Mesenchymal stem cell (in vitro differentiated cells and primary cell): Measurements from ENCODE around the gene TBX3.

Experiments
- DNase-seq: peaks from one replicate; pipeline ENCODE4 v3.0.0-alpha.2; 2013
- H2AFZ ChIP-seq: one replicate; pipeline ENCODE4 v1.6.1; 2013; ENCODE audit warnings: low read depth, mild to moderate bottlenecking, control low read depth, inconsistent platforms, low read length, moderate library complexity
- H2AK5ac ChIP-seq: 2 replicates; pipeline ENCODE4 v1.6.1; 2013; ENCODE audit warnings: low read length, moderate library complexity, mild to moderate bottlenecking, inconsistent platforms; ENCODE audit not compliant: severe bottlenecking
- H2BK120ac ChIP-seq: one replicate; pipeline ENCODE4 v1.6.1; 2013; ENCODE audit warnings: low read depth, mild to moderate bottlenecking, inconsistent platforms, low read length, moderate library complexity
- H2BK12ac ChIP-seq, 2 experiments: one replicate each; pipeline ENCODE4 v1.6.1; 2013; ENCODE audit warnings: inconsistent platforms in 2 of 2, low read length in 2 of 2, mild to moderate bottlenecking in 2 of 2, moderate library complexity in 2 of 2, control low read depth in 1 of 2
- H2BK15ac ChIP-seq: one replicate; pipeline ENCODE4 v1.6.1; 2013; ENCODE audit warnings: mild to moderate bottlenecking, low read depth, inconsistent platforms; ENCODE audit not compliant: poor library complexity, severe bottlenecking
- H2BK5ac ChIP-seq: 2 replicates; pipeline ENCODE4 v1.6.1; 2013; ENCODE audit warnings: low read depth, mild to moderate bottlenecking, low read length, control low read depth, inconsistent platforms; ENCODE audit not compliant: poor library complexity, severe bottlenecking
- H3K14ac ChIP-seq, 2 experiments: one replicate each; pipeline ENCODE4 v1.6.1; 2013; ENCODE audit warnings: inconsistent platforms in 2 of 2, low read length in 2 of 2, control low read depth in 1 of 2, mild to moderate bottlenecking in 1 of 2, moderate library complexity in 1 of 2
- H3K18ac ChIP-seq, 2 experiments: one replicate each; pipeline ENCODE4 v1.6.1; 2013; ENCODE audit warnings: inconsistent platforms in 2 of 2, low read length in 2 of 2, control low read depth in 1 of 2, low read depth in 1 of 2, mild to moderate bottlenecking in 1 of 2
- H3K23ac ChIP-seq, 2 experiments: one replicate each; pipeline ENCODE4 v1.6.1; 2013; ENCODE audit warnings: inconsistent platforms in 2 of 2, low read length in 2 of 2, mild to moderate bottlenecking in 2 of 2, moderate library complexity in 2 of 2, control low read depth in 1 of 2
- H3K27ac ChIP-seq: 2 replicates; pipeline ENCODE4 v1.5.1; 2013; ENCODE audit warnings: mild to moderate bottlenecking, moderate library complexity, low read length, control low read depth, inconsistent platforms; ENCODE audit not compliant: poor library complexity, severe bottlenecking
- H3K27me3 ChIP-seq, 2 experiments: 2 replicates each; pipeline versions ENCODE4 v1.6.1 to v1.7.0; 2013; ENCODE audit warnings: low read length in 2 of 2, mild to moderate bottlenecking in 2 of 2, moderate library complexity in 2 of 2, control low read depth in 1 of 2, inconsistent platforms in 1 of 2; ENCODE audit not compliant: control insufficient read depth in 1 of 2, insufficient read depth in 1 of 2
- H3K36me3 ChIP-seq, 2 experiments: 2 replicates each; pipeline versions ENCODE4 v1.6.1 to v1.7.0; 2013; ENCODE audit warnings: low read length in 2 of 2, control low read depth in 1 of 2, inconsistent platforms in 1 of 2, low read depth in 1 of 2, mild to moderate bottlenecking in 1 of 2; ENCODE audit not compliant: insufficient read depth in 2 of 2, control insufficient read depth in 1 of 2
- H3K4ac ChIP-seq, 2 experiments: one replicate each; pipeline ENCODE4 v1.6.1; 2013; ENCODE audit warnings: inconsistent platforms in 2 of 2, low read length in 2 of 2, mild to moderate bottlenecking in 2 of 2, moderate library complexity in 2 of 2, control low read depth in 1 of 2, low read depth in 1 of 2
- H3K4me1 ChIP-seq: 2 replicates; pipeline ENCODE4 v1.6.1; 2013; ENCODE audit warnings: low read depth, low read length, control low read depth; ENCODE audit not compliant: control insufficient read depth, insufficient read depth
- H3K4me2 ChIP-seq: 2 replicates; pipeline ENCODE4 v1.6.1; 2013; ENCODE audit warnings: low read length, mild to moderate bottlenecking, inconsistent platforms; ENCODE audit not compliant: poor library complexity, severe bottlenecking
- H3K4me3 ChIP-seq, 2 experiments: 2 replicates each; pipeline versions ENCODE4 v1.5.1 to v1.7.0; 2013; ENCODE audit warnings: low read length in 2 of 2, mild to moderate bottlenecking in 2 of 2, control low read depth in 1 of 2, low read depth in 1 of 2; ENCODE audit not compliant: insufficient read depth in 1 of 2
- H3K79me1 ChIP-seq: replicated peaks from 2 replicates; pipeline ENCODE4 v1.6.1; 2013; ENCODE audit warnings: mild to moderate bottlenecking, control low read depth, low read length, inconsistent platforms; ENCODE audit not compliant: poor library complexity, severe bottlenecking
- H3K9ac ChIP-seq: 2 replicates; pipeline ENCODE4 v1.7.0; 2013; ENCODE audit warnings: mild to moderate bottlenecking, low read length, moderate library complexity
- H3K9me3 ChIP-seq: 2 replicates; pipeline ENCODE4 v1.7.0; 2013; ENCODE audit warnings: mild to moderate bottlenecking, low read length; ENCODE audit not compliant: control insufficient read depth
- H4K8ac ChIP-seq: one replicate; pipeline ENCODE4 v1.6.1; 2013; ENCODE audit warnings: inconsistent platforms, mild to moderate bottlenecking, low read length, moderate library complexity
- H4K91ac ChIP-seq: one replicate; pipeline ENCODE4 v1.6.1; 2013; ENCODE audit warnings: mild to moderate bottlenecking, low read length, inconsistent platforms
- WGBS: methylation state at CpG from one replicate; pipeline ENCODE4 v1.1.7; 2013; ENCODE audit warnings: mixed read lengths; 5-methylcytosine and 5-hydroxymethylcytosine counted together

Gene TBX3

DNA sequence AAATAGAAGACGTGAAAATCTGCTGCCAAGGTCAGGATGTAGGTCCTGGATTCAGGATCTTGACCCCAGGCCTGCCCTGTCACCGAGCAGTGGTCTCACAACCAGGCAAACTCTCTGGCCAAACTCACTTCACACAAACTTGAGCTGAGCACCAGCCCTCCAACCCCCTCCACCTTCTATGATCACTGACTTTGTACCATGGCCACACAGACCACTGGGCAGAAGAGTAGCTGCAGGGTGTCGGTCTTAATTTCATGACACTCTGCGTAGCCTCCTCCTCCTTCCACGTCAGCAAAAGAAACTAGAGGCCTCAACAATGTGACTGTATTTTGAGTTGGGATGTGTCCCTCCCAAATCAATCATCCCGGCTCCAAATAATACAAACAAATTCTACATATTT, 7.2 kb upstream of the TBX3 start:
- Histone ChIP-seq H2BK15ac (no peak overlapping the region), H3K4me3 (no peak overlapping the region), H3K4ac (no peak overlapping the region), H2BK5ac (no peak overlapping the region), H3K9me3 (no peaks in the 10 kb centered on the region), H3K79me1 (no peaks in the 10 kb centered on the region), H4K91ac (no peak overlapping the region), H3K4me1 (peaks cover 6% of the 10 kb centered on the region), H3K9ac (no peak overlapping the region), H3K14ac (no peak overlapping the region), H3K27ac (no peak overlapping the region), H3K23ac (no peak overlapping the region), H2AK5ac (no peak overlapping the region), H3K27me3 (peaks cover 23 to 98% of the 10 kb centered on the region in 2 experiments), H2BK12ac (no peak overlapping the region), H3K18ac (no peak overlapping the region), H2BK120ac (no peak overlapping the region), H3K36me3 (no peaks in the 10 kb centered on the region), H3K4me2 (no peak overlapping the region), H2AFZ (no peak overlapping the region), H4K8ac (no peak overlapping the region)
- no peak for DNase-seq
- WGBS, result 72% methylated on average over 5 of the region's 6 CpGs

DNA sequence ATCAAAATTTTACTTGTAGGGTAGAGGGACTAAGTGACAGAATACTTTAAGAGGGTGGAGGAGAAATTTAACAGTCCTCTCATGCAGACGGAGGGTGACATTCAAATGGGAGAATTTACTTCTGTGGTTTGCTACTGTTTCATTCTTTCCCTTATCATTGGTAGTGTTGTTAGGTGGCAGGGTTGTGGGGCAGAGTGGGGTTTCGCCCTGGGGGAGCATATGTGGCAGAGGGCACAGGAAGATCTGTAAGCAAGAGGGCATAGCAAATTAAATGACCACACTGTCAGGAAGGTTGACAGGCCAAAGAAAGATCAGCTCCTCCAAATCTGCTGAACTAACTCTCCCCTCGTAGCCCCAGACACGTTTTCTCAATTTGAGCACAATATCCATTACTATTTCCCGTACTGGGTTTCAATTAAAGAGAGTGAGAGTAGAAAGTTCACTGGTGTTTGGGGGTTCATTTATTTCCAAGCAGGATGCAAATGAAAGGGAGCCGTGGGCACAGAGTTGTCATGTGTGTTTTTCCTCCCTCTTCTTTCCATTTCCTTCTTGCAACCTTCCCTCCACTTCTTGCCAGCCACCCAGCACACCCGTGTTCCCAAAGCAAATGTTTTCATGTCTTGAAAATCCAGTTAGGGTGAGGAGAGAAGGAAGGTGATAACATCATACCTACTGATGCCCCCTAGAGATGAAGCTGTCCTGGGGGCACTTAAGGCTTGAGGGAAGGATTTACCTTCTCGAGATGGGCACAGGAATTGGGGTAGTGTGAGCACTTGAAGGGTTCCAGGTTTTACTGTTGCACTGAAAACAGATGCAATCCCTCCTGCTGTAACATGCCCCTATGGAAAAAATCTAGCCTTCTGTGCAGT, 6.5 kb upstream of the TBX3 start:
- Histone ChIP-seq H3K27ac (no peak overlapping the region), H3K4me2 (no peak overlapping the region), H4K8ac (no peak overlapping the region), H3K9ac (no peak overlapping the region), H3K9me3 (no peaks in the 10 kb centered on the region), H3K79me1 (no peaks in the 10 kb centered on the region), H2BK12ac (no peak overlapping the region), H2AK5ac (no peak overlapping the region), H2BK5ac (no peak overlapping the region), H3K36me3 (no peaks in the 10 kb centered on the region), H3K4me1 (peaks cover 6% of the 10 kb centered on the region), H3K23ac (no peak overlapping the region), H4K91ac (no peak overlapping the region), H2BK15ac (no peak overlapping the region), H2AFZ (no peak overlapping the region), H3K4ac (no peak overlapping the region), H3K27me3 (peaks cover 16 to 99% of the 10 kb centered on the region in 2 experiments), H2BK120ac (no peak overlapping the region), H3K18ac (no peak overlapping the region), H3K14ac (no peak overlapping the region), H3K4me3 (no peak overlapping the region)
- WGBS, result 76% methylated on average over 4 of the region's 8 CpGs
- no peak for DNase-seq

DNA sequence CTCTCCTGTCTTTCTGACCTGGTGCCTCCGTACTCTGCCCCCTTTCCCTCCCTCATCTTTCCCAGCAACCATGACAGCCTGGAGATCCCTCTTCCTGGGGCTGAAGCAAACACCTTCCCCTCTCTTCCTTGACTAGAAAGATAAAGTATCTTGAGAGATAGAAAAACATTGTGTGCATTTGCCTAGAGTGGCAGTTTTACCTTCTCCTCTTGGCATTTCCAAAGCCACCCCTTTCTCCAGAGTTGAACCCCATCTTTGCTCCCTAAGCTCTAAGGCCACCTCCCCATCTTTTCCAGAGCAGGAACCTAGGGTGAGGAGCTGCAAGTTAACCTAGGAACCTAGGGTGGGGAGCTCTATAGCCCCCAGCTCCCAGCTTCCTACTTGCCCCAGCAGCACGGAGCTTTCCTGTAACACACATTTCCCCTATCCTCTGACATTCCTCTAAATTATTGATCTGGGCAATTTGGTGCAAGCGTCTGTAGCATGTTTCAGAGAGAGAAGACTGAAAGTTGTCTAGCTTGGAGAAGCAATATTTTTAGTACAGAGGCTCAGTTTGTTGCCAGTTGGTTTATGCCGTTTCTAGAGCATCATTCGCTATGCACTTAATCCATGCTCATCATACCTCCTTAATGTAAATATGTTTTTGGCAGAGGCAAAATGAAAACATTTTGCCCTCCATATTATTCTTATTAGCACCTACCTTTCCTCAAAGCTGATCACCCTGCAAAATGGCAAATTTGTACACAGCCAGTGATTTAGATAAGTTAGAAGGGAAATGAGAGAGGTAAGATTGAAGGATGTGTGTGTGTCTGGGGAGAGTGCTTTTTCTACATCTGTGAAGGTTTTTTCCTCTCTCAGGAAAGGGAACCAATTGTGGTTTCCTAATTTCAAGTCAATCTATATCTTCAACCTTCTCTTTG, 5.4 kb upstream of the TBX3 start:
- Histone ChIP-seq H3K9ac (no peak overlapping the region), H3K18ac (no peak overlapping the region), H3K4ac (no peak overlapping the region), H3K27ac (no peak overlapping the region), H2AFZ (no peak overlapping the region), H2AK5ac (no peak overlapping the region), H3K4me2 (no peak overlapping the region), H3K36me3 (no peaks in the 10 kb centered on the region), H3K14ac (no peak overlapping the region), H2BK120ac (no peak overlapping the region), H2BK15ac (no peak overlapping the region), H3K4me3 (no peak overlapping the region), H3K9me3 (no peaks in the 10 kb centered on the region), H3K79me1 (no peaks in the 10 kb centered on the region), H3K27me3 (peaks cover 7 to 96% of the 10 kb centered on the region in 2 experiments), H2BK12ac (no peak overlapping the region), H4K8ac (no peak overlapping the region), H3K4me1 (peaks cover 12% of the 10 kb centered on the region), H4K91ac (no peak overlapping the region), H2BK5ac (no peak overlapping the region), H3K23ac (no peak overlapping the region)
- WGBS, result 34% methylated on average over 2 of the region's 5 CpGs
- no peak for DNase-seq

DNA sequence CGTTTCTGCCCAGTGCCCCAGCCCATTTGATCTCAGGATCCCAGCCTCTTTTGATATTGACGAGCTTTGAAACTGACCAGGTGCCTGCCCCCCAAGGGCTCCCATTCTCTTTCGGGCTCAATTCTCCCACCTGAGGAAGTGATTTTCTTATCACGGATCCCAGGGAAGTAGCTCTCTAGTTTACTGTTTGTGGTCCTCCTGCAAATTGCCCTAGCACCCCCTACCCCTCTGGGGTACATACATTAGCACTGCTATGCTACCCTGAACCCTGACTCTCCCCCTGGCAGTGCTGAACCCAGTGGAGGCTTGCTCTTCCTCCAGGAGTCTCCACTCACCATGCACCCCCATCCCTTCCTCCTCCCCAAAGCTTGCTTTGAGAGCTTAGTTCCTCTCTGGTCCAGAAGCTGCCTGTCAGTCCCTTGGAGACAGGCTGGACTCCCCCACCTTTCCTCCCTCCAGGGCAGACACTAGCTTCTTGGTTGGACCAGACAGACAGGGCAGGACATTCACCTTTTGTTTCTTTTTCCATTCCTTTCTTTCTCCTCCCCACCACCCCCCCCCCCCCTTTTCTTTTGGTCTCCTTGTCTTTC, 4.4 kb upstream of the TBX3 start:
- H3K27ac ChIP-seq, result no peak overlapping the region
- no peaks in the 10 kb centered on the region for H3K79me1 ChIP-seq
- no peak overlapping the region for H2BK5ac ChIP-seq
- H3K27me3 ChIP-seq, result peaks cover 4 to 93% of the 10 kb centered on the region in 2 experiments
- no peak overlapping the region for H3K9ac ChIP-seq
- no peak overlapping the region for H4K91ac ChIP-seq
- DNase-seq, result no peak
- no peak overlapping the region for H3K4me3 ChIP-seq
- H2AK5ac ChIP-seq, result no peak overlapping the region
- H2BK12ac ChIP-seq, result no peak overlapping the region
- WGBS, result 21% methylated on average over 4 of the region's 4 CpGs
- no peak overlapping the region for H3K18ac ChIP-seq
- H4K8ac ChIP-seq, result no peak overlapping the region
- H2BK120ac ChIP-seq, result no peak overlapping the region
- H3K36me3 ChIP-seq, result no peaks in the 10 kb centered on the region
- no peak overlapping the region for H3K4ac ChIP-seq
- H2AFZ ChIP-seq, result no peak overlapping the region
- H3K23ac ChIP-seq, result no peak overlapping the region
- H3K9me3 ChIP-seq, result no peaks in the 10 kb centered on the region
- peaks cover 17% of the 10 kb centered on the region for H3K4me1 ChIP-seq
- H2BK15ac ChIP-seq, result no peak overlapping the region
- no peak overlapping the region for H3K14ac ChIP-seq
- no peak overlapping the region for H3K4me2 ChIP-seq
